Right atrium auricular region (tissue), 2 donors: ENCODE results near the gene CACTIN. TPM values are rescaled to one million over a fixed set of nuclear protein-coding genes. Genes with fewer than 3 reads are reported as not detected.

ENCODE experiments used
- DNase-seq: peaks from one replicate; pipeline ENCODE4 v3.0.0-alpha.2; 2019; ENCODE audit warnings: low spot score
- H3K27ac ChIP-seq, 2 donors: fragments of 200-600 bp; sonication (generic); 1 replicate in 1 of 2; 2 replicates in 1 of 2; pipeline ENCODE4 v1.5.1; 2016 to 2019
- H3K27me3 ChIP-seq, 2 donors: fragments of 200-600 bp; sonication (generic); one replicate each; pipeline versions ENCODE4 v1.5.1 to v1.6.0; 2017 to 2019
- H3K36me3 ChIP-seq: fragments of 200-600 bp; sonication (generic); one replicate; pipeline ENCODE4 v1.5.1; 2016
- H3K4me1 ChIP-seq, 2 donors: fragments of 200-600 bp; sonication (generic); one replicate each; pipeline versions ENCODE4 v1.5.1 to v1.6.0; 2017 to 2019
- H3K4me3 ChIP-seq, 2 donors: fragments of 200-600 bp; sonication (generic); 1 replicate in 1 of 2; 2 replicates in 1 of 2; pipeline ENCODE4 v1.5.1; 2017 to 2019; ENCODE audit warnings: mild to moderate bottlenecking in 1 of 2, moderate library complexity in 1 of 2
- H3K9me3 ChIP-seq, 2 donors: fragments of 200-600 bp; sonication (generic); one replicate each; pipeline ENCODE4 v1.5.1; 2019
- total RNA-seq, 2 donors: library from RNA; depleted of rRNA; stranded (reverse); fragments of >200 nt; gene quantifications; one replicate each; pipeline ENCODE4 v1.1.0, GENCODE V29; 2016
- TF ChIP-seq, protein P1 (sequence below), 2 donors: fragments of 200-600 bp; sonication (generic); IDR thresholded peaks; one replicate each; pipeline ENCODE4 v1.5.1; 2019; ENCODE audit warnings: antibody characterized with exemption in 2 of 2

The CACTIN gene
- total RNA-seq, 2 donors from 2014 or later = 11.2 to 22.8 TPM

- Histone ChIP-seq H3K4me1 (no peaks in the 10 kb centered on the region), H3K4me3 (no peak overlapping the region), H3K27me3 (no peaks in the 10 kb centered on the region), H3K9me3 (no peaks in the 10 kb centered on the region), H3K36me3 (peaks cover 74% of the 10 kb centered on the region), H3K27ac (no peak overlapping the region)
- no peak for DNase-seq
- TF ChIP-seq, protein P1, sequence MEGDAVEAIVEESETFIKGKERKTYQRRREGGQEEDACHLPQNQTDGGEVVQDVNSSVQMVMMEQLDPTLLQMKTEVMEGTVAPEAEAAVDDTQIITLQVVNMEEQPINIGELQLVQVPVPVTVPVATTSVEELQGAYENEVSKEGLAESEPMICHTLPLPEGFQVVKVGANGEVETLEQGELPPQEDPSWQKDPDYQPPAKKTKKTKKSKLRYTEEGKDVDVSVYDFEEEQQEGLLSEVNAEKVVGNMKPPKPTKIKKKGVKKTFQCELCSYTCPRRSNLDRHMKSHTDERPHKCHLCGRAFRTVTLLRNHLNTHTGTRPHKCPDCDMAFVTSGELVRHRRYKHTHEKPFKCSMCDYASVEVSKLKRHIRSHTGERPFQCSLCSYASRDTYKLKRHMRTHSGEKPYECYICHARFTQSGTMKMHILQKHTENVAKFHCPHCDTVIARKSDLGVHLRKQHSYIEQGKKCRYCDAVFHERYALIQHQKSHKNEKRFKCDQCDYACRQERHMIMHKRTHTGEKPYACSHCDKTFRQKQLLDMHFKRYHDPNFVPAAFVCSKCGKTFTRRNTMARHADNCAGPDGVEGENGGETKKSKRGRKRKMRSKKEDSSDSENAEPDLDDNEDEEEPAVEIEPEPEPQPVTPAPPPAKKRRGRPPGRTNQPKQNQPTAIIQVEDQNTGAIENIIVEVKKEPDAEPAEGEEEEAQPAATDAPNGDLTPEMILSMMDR (IDR thresholded peaks at IDR 0.05) = no peak
These were observed 32.5 kb upstream of the CACTIN start for GRCh38 chr19:3658870-3659745.

DNA sequence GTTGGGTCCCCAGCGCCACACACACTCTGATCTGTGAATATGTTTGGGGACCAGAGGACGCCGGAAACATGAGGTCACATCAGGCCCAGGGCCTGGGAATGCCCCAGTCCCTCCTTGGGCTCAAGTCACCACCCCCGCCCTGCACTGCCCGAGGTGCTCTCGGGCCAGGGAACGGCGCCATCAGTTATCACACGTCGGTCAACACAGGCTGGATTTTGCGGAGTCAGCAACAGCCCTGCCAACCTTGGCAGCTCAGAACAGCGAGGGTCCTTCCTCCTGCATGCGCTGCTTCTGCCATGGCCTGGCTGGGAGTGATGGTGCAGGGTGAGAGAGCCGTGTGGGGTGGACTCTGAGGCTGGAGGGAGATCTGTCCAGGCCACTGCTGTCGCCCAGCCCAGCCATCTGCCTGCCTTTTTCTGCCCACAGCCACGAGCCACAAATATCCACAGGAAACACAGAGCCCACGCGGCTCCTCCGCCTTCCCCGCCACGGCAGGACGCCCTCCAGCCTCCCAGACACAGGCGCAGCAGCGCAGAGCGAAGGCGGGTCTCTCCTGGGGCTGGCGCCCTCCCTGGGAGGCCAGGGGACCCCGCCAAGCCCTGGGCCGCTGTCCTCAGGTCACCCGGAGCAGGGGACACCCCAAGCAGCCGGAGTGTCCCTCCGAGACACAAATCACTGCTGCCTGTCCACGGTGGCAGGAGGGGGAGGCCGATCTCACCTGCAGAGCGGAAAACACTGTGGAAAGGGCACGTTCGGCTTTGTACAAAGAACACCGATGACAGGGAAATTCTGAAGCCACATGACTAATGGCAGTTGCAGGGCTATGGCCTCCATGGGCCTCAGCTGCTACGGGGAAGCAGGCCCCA, 31.6 kb upstream of the CACTIN start:
- no peaks in the 10 kb centered on the region for H3K4me1 ChIP-seq
- H3K27me3 ChIP-seq = no peaks in the 10 kb centered on the region
- no peak overlapping the region for H3K4me3 ChIP-seq
- no peaks in the 10 kb centered on the region for H3K9me3 ChIP-seq
- H3K36me3 ChIP-seq = peaks cover 74% of the 10 kb centered on the region
- no peak for DNase-seq
- no peak overlapping the region for H3K27ac ChIP-seq
- TF ChIP-seq, protein P1 (IDR thresholded peaks at IDR 0.05) = no peak

DNA sequence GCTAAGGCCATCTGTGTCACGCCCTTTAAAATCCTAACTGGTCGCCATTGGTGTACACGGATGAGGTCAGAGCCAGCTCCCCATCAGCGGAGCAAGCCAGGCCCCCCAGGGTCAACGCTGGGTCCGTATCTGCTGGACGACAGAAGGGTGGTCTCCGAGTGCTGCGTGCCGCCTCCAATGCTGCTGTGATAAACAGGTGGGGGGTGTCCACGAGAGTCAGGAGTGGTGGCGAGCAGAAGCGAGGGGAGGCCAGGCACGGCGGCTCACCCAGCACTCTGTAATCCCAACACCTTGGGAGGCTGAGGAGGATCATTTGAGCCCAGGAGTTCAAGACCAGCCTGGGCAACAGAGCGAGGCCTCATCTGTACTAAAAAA, 30.8 kb upstream of the CACTIN start:
- TF ChIP-seq, protein P1 (IDR thresholded peaks at IDR 0.05) = no peak
- Histone ChIP-seq H3K4me3 (no peak overlapping the region), H3K36me3 (peaks cover 74% of the 10 kb centered on the region), H3K9me3 (no peaks in the 10 kb centered on the region), H3K27me3 (no peaks in the 10 kb centered on the region), H3K27ac (no peak overlapping the region), H3K4me1 (no peaks in the 10 kb centered on the region)
- no peak for DNase-seq

DNA sequence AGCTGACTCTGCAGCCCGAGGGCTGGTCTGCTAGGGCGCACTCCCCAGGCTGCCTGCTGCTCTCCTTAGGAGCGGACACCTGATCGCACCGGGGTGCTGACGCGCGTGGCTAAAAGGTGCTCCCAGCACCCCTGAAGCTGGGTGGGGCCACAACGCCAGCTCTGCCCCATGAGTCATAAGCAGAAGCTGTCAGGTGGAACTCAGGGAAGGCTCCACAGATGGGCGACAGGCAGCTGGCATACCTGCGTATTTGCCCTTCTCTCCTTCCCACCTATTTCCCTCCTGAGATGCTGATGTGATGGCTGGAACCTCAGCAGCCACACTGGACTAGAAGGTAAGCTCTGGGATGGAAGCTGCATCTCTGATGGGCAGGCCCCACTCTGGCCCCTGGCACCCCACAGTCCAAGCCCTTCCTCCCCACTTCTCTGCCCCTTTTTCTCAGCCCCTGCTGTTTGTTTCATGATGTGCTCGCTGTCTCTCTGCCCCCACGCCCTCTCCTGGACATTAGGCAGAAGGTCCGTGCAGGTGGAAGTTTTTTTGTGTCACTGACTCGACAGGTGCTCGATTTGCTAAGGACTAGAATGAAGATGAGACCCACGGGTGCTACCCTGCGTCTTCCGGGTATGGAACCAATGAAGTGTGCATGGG, 30.3 kb upstream of the CACTIN start:
- H3K4me1 ChIP-seq = no peaks in the 10 kb centered on the region
- no peak overlapping the region for H3K4me3 ChIP-seq
- no peaks in the 10 kb centered on the region for H3K9me3 ChIP-seq
- peaks cover 76% of the 10 kb centered on the region for H3K36me3 ChIP-seq
- TF ChIP-seq, protein P1 (IDR thresholded peaks at IDR 0.05) = no peak
- no peak overlapping the region for H3K27ac ChIP-seq
- DNase-seq = no peak
- no peaks in the 10 kb centered on the region for H3K27me3 ChIP-seq

DNA sequence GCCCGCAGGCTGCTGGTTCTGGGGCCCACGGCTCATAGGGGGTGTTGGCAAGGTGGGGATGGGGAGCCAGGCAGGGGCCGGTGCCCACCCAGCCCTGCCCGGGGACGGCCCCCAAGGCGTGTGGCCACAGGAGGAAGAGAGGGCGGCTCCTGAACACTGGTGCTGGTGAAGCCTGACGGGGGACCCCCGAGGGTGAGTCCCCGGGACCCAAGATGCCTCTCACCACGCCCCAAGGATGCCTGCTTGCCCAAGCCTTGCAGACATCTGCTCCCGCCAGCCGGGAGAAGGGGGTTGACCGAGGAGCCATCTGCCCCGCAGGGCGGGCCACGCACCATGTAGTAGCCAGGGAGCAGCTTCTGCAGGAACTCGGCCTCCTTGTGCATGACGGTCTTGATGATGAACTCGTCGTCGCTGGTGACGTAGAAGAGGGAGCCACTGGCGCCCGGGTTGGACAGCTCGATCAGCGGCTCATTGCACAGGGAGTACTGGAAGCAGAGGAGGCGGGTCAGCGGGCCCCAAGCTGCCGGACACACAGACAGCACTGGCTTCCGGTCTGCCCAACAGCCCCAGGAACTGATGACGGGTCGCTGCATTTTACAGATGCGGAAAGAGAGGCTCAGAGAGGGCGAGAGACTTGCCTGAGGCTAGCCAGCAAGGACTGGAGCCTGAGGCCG, 29.6 kb upstream of the CACTIN start:
- H3K36me3 ChIP-seq = peaks cover 76% of the 10 kb centered on the region

More for the DNA sequence above, 29.6 kb upstream of the CACTIN start:
- Histone ChIP-seq H3K9me3 (no peaks in the 10 kb centered on the region), H3K4me3 (no peak overlapping the region), H3K27ac (peak overlapping the region in 1 of 2 donors; percentile 27), H3K4me1 (no peaks in the 10 kb centered on the region), H3K27me3 (no peaks in the 10 kb centered on the region)
- DNase-seq = no peak
- TF ChIP-seq, protein P1 (IDR thresholded peaks at IDR 0.05) = no peak
